PC-3 (cell line): ENCODE data around the gene OBSL1. TPM values are rescaled to one million over a fixed set of nuclear protein-coding genes. Genes with fewer than 3 reads are reported as not detected.

Experiments used
- ATAC-seq: fragments of 200-7000 bp; cut with Tn5 transposase; 2 replicates; pipeline ENCODE4 v1.9.1; 2020; ENCODE audit warnings: mild to moderate bottlenecking, moderate library complexity
- BruUV-seq: library from RNA; stranded (reverse); fragments of 400-500 nt; replicated peaks from 2 replicates; lab custom pipeline; 2021; lab: Mats Ljungman, UMichigan
- CTCF ChIA-PET: fragments of 300-600 bp; sonication (Branson Sonifier 250); formaldehyde crosslinking; loops from one replicate; lab custom pipeline; 2022; ENCODE audit warnings: antibody characterized with exemption; lab: Charles Lee
- POLR2A ChIA-PET: fragments of 300-600 bp; sonication (Branson Sonifier 250); formaldehyde crosslinking; loops from one replicate; lab custom pipeline; 2022; ENCODE audit warnings: antibody characterized with exemption; ENCODE audit not compliant: unreplicated experiment; lab: Charles Lee
- DNase-seq: peaks from one replicate; pipeline ENCODE4 v3.0.0-alpha.2; 2015
- H2AFZ ChIP-seq: fragments of 300-600 bp; sonication (generic); 2 replicates; pipeline ENCODE4 v1.6.0; 2016; ENCODE audit warnings: antibody characterized with exemption, low read length
- H3F3A ChIP-seq: fragments of 300-600 bp; sonication (generic); one replicate; pipeline ENCODE4 v1.6.0; 2017; ENCODE audit warnings: antibody characterized with exemption, low read length, control low read depth, mild to moderate bottlenecking; ENCODE audit not compliant: unreplicated experiment
- H3K27ac ChIP-seq: fragments of 300-600 bp; sonication (generic); 2 replicates; pipeline ENCODE4 v1.5.1; 2016; ENCODE audit warnings: mild to moderate bottlenecking, low read length
- H3K27me3 ChIP-seq: fragments of 300-600 bp; sonication (generic); 2 replicates; pipeline ENCODE4 v1.6.1; 2016; ENCODE audit warnings: low read length, mixed read lengths
- H3K36me3 ChIP-seq: fragments of 300-600 bp; sonication (generic); 2 replicates; pipeline ENCODE4 v1.6.1; 2016; ENCODE audit warnings: low read depth, mixed run types, low read length, mixed read lengths
- H3K4me1 ChIP-seq: fragments of 300-600 bp; sonication (generic); 2 replicates; pipeline ENCODE4 v1.5.1; 2016; ENCODE audit warnings: low read length; ENCODE audit not compliant: insufficient read depth
- H3K4me2 ChIP-seq: fragments of 300-600 bp; sonication (generic); 2 replicates; pipeline ENCODE4 v1.6.0; 2016; ENCODE audit warnings: low read length
- H3K4me3 ChIP-seq: fragments of 300-600 bp; sonication (generic); 2 replicates; pipeline ENCODE4 v1.5.1; 2016; ENCODE audit warnings: mild to moderate bottlenecking, low read length, mixed read lengths
- H3K79me2 ChIP-seq: fragments of 300-600 bp; sonication (generic); 2 replicates; pipeline ENCODE4 v1.6.1; 2017; ENCODE audit warnings: low read length, mixed read lengths
- H3K9ac ChIP-seq: fragments of 300-600 bp; sonication (generic); 2 replicates; pipeline ENCODE4 v1.6.0; 2016; ENCODE audit warnings: mild to moderate bottlenecking, low read length
- H3K9me2 ChIP-seq: fragments of 300-600 bp; sonication (generic); replicated peaks from 2 replicates; pipeline ENCODE4 v1.6.1; 2016; ENCODE audit warnings: mixed run types, low read length, mixed read lengths
- H3K9me3 ChIP-seq: fragments of 300-600 bp; sonication (generic); 2 replicates; pipeline ENCODE4 v1.6.1; 2016; ENCODE audit warnings: low read length, mixed read lengths
- H4K20me1 ChIP-seq: fragments of 300-600 bp; sonication (generic); 2 replicates; pipeline ENCODE4 v1.6.1; 2016; ENCODE audit warnings: low read length, mixed read lengths
- CTCF ChIP-seq: fragments of 300-600 bp; sonication (generic); conservative IDR thresholded peaks from 2 replicates; pipeline ENCODE4 v1.5.1; 2017; ENCODE audit warnings: antibody characterized with exemption, low read depth, mild to moderate bottlenecking, low read length
- EZH2 ChIP-seq: fragments of 300-600 bp; sonication (generic); IDR thresholded peaks from one replicate; pipeline ENCODE4 v1.6.1; 2017; ENCODE audit warnings: antibody characterized with exemption, mild to moderate bottlenecking, low read length; ENCODE audit not compliant: unreplicated experiment
- EZH2phosphoT487 ChIP-seq: fragments of 300-600 bp; sonication (generic); IDR thresholded peaks from 2 replicates; pipeline ENCODE4 v1.6.1; 2018; ENCODE audit warnings: mild to moderate bottlenecking, antibody characterized with exemption, low read length, borderline replicate concordance
- intact Hi-C: fragments of 100-400 bp; cut with micrococcal nuclease; formaldehyde crosslinking; loops from 2 replicates; pipeline ENCODE4 v1.9.0; 2023
- total RNA-seq: library from RNA; depleted of rRNA; stranded (reverse); fragments of >200 nt; gene quantifications from 2 replicates; pipeline ENCODE4 v1.2.3, GENCODE V29; 2014

The OBSL1 gene
- total RNA-seq, 1 experiment from 2014 or later, result 122 TPM

GRCh38 chr2:219591091-219591490 is 19.8 kb upstream of the OBSL1 start:
- H3F3A ChIP-seq, result no peaks in the 10 kb centered on the region
- no peaks in the 10 kb centered on the region for H4K20me1 ChIP-seq
- no peaks in the 10 kb centered on the region for H3K9me3 ChIP-seq
- no peak overlapping the region for H3K4me3 ChIP-seq
- TF ChIP-seq EZH2 (no peak), CTCF (no peak), EZH2phosphoT487 (no peak)
- H3K36me3 ChIP-seq, result no peaks in the 10 kb centered on the region
- H3K27ac ChIP-seq, result no peak overlapping the region
- no peak for ATAC-seq
- BruUV-seq, result no TSS peak
- ChIA-PET CTCF (interaction anchor here (0.7 kb wide), 1 partner anchor 1499 kb away, joined by 6 read pairs; no protein-coding TSS in a partner anchor), POLR2A (interaction anchor here (0.6 kb wide), 1 partner anchor 29 kb away, joined by 7 read pairs; no protein-coding TSS in a partner anchor)
- H3K4me1 ChIP-seq, result no peaks in the 10 kb centered on the region
- no peaks in the 10 kb centered on the region for H3K27me3 ChIP-seq
- H3K4me2 ChIP-seq, result no peak overlapping the region
- no peaks in the 10 kb centered on the region for H3K9me2 ChIP-seq
- intact Hi-C loops, result no loop called here
- H3K9ac ChIP-seq, result no peak overlapping the region
- H2AFZ ChIP-seq, result no peak overlapping the region
- DNase-seq, result no peak
- H3K79me2 ChIP-seq, result no peaks in the 10 kb centered on the region

GRCh38 chr2:219581346-219581745 is 10.0 kb upstream of the OBSL1 start:
- Histone ChIP-seq H3K79me2 (no peaks in the 10 kb centered on the region), H3K27me3 (no peaks in the 10 kb centered on the region), H4K20me1 (no peaks in the 10 kb centered on the region), H3K4me1 (peaks cover 14% of the 10 kb centered on the region), H3K27ac (no peak overlapping the region), H3K36me3 (no peaks in the 10 kb centered on the region), H3K4me3 (no peak overlapping the region), H3K9me3 (no peaks in the 10 kb centered on the region), H3K9ac (no peak overlapping the region), H3K4me2 (no peak overlapping the region), H2AFZ (no peak overlapping the region), H3F3A (no peaks in the 10 kb centered on the region), H3K9me2 (no peaks in the 10 kb centered on the region)
- POLR2A ChIA-PET, result no interaction called here
- BruUV-seq, result no TSS peak
- intact Hi-C loops, result no loop called here
- ATAC-seq (no peak), DNase-seq (no peak)
- TF ChIP-seq EZH2phosphoT487, result no peak
- TF ChIP-seq CTCF, result no peak
- TF ChIP-seq EZH2, result no peak
- CTCF ChIA-PET, result interaction anchor here (0.6 kb wide), 1 partner anchor 21 kb away, joined by 4 read pairs; no protein-coding TSS in a partner anchor

- H2AFZ ChIP-seq, result no peak overlapping the region
- POLR2A ChIA-PET, result no interaction called here
- no peak overlapping the region for H3K4me3 ChIP-seq
- no peaks in the 10 kb centered on the region for H3K36me3 ChIP-seq
- no peak for DNase-seq
- no TSS peak for BruUV-seq
- no peaks in the 10 kb centered on the region for H4K20me1 ChIP-seq
- TF ChIP-seq EZH2phosphoT487 (no peak), CTCF (no peak), EZH2 (no peak)
- no peaks in the 10 kb centered on the region for H3K9me2 ChIP-seq
- peaks cover 16% of the 10 kb centered on the region for H3K4me1 ChIP-seq
- no peak overlapping the region for H3K4me2 ChIP-seq
- H3K9ac ChIP-seq, result no peak overlapping the region
- no peaks in the 10 kb centered on the region for H3K79me2 ChIP-seq
- intact Hi-C loops, result no loop called here
- no peak for ATAC-seq
- no peaks in the 10 kb centered on the region for H3K27me3 ChIP-seq
- CTCF ChIA-PET, result no interaction called here
- no peaks in the 10 kb centered on the region for H3F3A ChIP-seq
- H3K9me3 ChIP-seq, result no peaks in the 10 kb centered on the region
- H3K27ac ChIP-seq, result no peak overlapping the region
These were observed 7.7 kb upstream of the OBSL1 start for GRCh38 chr2:219578811-219579613.
